Colon (tissue), 2 donors: ENCODE measurements around the gene TMEM178A.
"Not testable (repeated sequence)": the region's sequence is repeated elsewhere in the genome, so short reads cannot be mapped to it uniquely, and the experiment has no call there.

Source experiments
- FAIRE-seq: peaks from 2 replicates; lab custom pipeline; 2012; peaks lifted over from hg19 to GRCh38; lab: Jason Lieb, UNC
- donor health status: control.
- donor health status: control.

The TMEM178A gene

DNA sequence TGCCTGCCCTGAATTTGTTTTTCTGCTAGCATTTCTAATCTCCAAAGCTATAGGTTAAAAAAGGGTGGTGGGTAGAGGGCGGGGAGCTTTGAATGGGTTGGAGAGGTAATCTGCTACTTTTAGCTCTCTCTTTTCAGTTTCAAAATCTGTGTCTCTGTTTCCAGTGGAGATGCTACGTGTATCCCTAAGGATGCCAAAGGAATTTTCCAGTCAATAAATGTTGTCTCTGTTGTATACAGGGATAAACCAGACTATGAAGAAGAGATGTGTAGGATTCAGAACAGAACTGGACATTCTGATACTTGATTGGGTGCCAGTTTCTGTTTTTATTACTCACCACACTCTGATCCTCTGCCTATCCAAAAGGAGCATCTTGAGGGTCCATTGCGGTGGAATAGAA, 50.1 kb downstream of the TMEM178A start:
- FAIRE-seq: no peak

- FAIRE-seq: no peak
Observed at GRCh38 chr2:39717067-39717466, 51.4 kb downstream of the TMEM178A start.

- FAIRE-seq: no peak
Observed at GRCh38 chr2:39718483-39718882, 52.8 kb downstream of the TMEM178A start.

DNA sequence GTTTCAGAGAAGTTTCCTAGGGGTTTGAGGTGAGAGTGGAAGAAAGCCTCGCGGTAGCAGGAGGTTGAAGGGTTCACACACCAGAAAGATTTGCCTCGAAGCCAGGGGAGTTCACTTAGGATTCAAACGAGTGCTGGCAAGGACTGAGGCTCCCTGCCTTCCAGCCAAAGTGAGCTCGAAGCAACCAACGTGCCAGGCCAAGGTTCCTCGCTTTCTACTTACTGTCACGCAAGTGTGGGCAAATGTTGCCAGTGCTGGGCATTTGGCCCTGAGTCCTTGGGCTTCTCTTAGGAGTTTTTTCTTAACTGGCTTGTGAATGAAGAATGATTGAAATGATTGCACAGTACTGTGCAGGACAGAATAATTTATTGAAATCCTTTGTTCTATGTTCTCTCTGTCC, 53.6 kb downstream of the TMEM178A start:
- no peak for FAIRE-seq

- no peak for FAIRE-seq
Observed at GRCh38 chr2:39720970-39721369, 55.3 kb downstream of the TMEM178A start.

DNA sequence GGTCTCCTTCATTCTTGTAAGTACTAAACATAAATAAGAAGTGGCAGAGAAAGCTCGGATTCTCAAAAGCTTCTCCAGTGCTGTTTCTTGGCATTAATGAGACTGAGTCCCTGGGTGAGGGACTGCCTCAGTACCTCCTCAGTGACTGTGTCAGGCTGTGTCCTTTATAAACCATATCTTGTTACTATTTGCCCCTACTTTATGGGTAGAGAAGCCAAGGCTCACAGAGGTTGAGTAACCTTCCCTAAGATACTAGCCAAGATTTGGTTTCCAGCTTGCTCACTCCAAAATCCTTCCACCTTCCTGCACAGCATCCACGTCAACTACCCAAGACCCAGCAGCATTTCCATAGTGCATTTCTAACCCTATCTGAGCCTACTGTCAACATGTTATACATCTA, 57.8 kb downstream of the TMEM178A start:
- no peak for FAIRE-seq

DNA sequence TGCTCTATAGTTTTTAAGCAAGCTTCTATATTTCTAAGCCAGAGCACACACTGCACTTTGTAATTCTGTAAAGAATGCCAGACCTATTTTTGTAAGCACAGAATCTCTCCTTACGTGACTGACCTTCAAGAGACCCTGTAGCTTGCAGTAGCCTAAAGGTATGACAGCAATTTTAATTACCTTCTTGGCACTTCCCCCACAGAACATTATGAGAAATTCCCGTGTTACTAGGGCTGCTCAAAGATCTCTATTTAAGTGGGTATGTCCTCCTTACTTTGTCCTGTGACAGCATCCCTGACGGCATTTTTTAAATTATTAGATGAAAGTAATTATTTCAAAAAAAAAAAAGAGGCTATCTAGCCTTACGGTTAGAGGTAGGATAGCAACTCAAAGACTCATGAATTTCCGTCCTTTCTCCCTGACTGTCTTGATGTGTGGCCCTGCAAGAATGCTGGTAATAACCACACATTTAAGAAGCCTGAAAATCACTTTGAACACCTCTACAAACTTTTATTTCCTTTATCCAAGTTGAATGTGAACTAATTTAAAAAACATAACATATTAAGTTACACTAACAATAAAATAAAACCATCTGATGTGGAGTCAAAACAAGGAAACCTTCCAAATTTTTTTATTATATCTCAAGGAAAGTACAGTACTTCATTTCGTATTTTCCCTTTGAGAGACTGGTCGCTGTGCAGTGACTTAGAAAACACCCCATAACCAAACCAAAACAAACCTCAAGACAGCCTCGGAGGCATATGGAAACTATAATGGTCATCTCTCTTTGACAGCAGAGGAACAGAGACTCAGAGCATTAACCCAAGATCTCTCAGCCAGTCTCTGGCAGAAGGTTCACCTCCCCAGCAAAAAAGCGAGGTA, 58.5 kb downstream of the TMEM178A start:
- FAIRE-seq: no peak

DNA sequence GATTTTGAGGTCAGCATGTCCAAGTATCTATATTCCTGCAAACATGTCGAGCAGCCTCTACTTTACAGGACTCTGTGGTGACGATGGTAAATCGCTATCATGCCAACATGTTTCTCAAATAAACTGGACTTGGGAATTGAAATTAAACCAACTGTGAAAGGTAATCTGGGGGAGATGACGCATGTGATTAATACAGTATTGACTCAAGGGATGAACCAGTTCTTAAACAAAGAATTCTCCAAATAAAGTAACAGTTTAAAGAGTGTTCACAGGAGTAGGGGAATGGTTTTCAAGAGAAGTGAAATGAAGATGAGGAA, 59.1 kb downstream of the TMEM178A start:
- FAIRE-seq: no peak

- FAIRE-seq: no peak
Observed at GRCh38 chr2:39725401-39725800, 59.7 kb downstream of the TMEM178A start.

- FAIRE-seq: not testable (repeated sequence)
Observed at GRCh38 chr2:39728085-39728484, 62.4 kb downstream of the TMEM178A start.

- no peak for FAIRE-seq
Observed at GRCh38 chr2:39728941-39729351, 63.2 kb downstream of the TMEM178A start.

DNA sequence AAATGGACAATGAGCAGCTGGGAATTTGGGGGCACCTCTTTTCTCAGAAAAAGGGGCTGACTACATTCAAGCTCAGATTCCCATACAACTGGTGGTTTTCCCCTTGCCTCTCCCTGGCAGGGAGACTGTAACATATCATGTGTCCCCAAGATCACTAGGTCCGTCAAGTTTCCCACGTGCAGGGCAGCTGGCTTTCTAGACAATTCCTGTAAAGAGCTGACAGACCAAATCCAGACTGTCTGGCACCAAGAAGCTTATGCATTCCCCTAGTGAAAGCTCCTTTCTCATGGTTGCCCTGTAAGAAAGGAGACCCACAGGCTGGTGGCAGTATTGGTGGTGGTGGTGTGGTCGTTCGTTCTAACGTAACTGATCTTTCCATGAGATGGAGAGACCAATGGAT, 64.6 kb downstream of the TMEM178A start:
- FAIRE-seq: no peak

GRCh38 chr2:39730685-39731302, 65.1 kb downstream of the TMEM178A start:
- no peak for FAIRE-seq

DNA sequence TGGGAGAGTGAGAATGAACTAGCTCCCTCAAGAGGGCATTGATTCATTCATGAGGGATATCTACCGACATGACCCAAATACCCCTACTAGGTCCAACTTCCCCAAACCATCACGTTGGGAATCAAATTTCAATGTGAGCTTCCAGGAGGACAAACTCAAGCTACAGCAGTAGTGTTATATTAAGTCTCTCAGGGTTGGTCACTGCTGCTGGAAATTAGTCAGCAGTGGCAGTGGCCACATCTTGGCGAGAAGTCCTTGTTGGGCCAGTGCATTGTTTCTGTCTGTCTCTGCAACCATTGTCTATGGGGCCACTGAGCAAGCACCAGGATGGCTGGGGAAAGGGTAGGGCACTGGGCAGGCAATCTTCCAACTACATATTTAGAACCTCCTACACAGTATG, 65.8 kb downstream of the TMEM178A start:
- FAIRE-seq: no peak

DNA sequence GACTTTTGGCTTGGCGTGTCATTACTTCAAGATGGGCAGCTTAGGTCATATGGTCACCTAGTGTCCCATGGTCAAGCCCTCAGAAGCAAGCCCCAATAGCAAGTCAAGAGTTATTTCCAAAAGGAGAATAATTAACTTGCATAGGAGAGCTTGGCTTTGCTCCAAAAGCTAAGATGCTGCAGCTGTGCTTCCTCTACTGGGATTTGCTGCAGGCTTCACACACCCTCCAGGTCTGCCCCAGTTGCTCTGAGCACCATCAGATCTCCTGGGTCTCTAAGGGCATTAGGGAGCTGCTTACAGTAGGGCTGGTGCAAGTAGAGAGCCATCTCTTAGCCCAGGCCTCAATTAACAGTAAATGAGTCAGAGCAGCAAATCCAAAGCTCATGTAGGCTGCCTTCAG, 66.8 kb downstream of the TMEM178A start:
- no peak for FAIRE-seq

GRCh38 chr2:39733070-39733674, 67.5 kb downstream of the TMEM178A start:
- FAIRE-seq: no peak

DNA sequence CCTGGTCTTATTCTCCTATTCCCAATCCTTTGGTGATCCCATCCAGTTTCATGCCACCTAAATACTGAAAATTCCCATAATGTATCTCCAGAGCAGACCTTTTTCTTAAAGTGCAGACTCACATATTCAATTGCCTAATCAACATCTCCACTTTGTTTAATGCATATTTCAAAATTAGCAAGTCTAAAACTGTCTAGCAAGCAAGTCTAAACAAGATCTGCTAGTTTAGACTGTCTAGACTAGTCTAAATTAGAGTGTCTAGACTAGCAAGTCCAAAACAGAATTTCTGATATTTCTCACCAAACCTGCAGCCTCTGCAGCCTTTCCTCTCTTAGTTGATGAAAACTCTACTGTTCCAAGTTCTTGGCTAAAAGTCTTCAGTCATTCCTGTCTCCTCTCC, 68.7 kb downstream of the TMEM178A start:
- no peak for FAIRE-seq

GRCh38 chr2:39735648-39736047, 69.9 kb downstream of the TMEM178A start:
- FAIRE-seq: no peak

DNA sequence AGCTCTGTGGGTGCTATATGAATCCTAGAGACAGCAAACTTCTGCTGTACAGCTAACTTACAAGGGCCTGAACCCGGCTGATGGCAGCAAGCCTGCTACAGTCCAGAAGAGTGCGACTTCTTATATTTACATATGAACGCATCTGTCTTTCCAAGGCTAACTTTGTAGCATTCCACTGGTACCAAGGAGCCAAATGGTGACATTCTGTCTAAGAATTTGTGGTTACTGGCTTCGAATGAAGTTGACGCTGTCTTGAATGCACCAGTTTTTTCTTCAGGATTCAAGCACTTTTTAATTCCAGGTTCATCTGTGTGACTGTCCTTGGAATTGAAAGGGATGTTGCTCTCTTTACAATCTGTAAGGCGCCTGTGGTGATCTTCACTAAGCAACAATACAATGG, 70.9 kb downstream of the TMEM178A start:
- FAIRE-seq: no peak

- FAIRE-seq: no peak
Observed at GRCh38 chr2:39737661-39738060, 71.9 kb downstream of the TMEM178A start.

- no peak for FAIRE-seq
Observed at GRCh38 chr2:39738936-39739335, 73.2 kb downstream of the TMEM178A start.

DNA sequence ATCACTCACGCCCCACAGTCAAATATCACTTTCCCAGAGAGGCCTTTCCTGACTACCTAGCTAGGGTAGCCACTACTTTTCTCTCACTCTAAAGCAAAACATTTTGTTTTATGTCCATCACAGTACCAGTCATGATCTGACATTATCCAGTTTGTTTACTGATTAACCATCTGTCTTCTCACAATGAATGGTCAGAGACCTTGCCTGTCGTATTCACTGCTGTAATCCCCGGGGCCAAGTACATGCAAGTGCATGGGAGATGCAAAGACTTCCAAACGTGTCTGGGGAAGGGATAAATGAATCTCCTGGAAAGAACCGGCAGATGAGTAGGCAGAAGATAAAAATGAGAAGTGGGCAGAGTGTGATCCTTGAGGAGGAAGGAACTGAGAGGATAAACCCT, 73.7 kb downstream of the TMEM178A start:
- no peak for FAIRE-seq

GRCh38 chr2:39741871-39742270, 76.2 kb downstream of the TMEM178A start:
- no peak for FAIRE-seq
